Keratinocyte (primary cell): Measurements from ENCODE around the gene KCNQ1OT1. TPM values are rescaled to one million over a fixed set of nuclear protein-coding genes. Genes with fewer than 3 reads are reported as not detected.

Experiments
- DNase-seq: peaks from one replicate; pipeline ENCODE4 v3.0.0-alpha.2; 2011; ENCODE audit warnings: low read depth, missing footprints, low spot score
- FAIRE-seq: peaks from 2 replicates; lab custom pipeline; 2011; peaks lifted over from hg19 to GRCh38; lab: Jason Lieb, UNC
- H2AFZ ChIP-seq: 2 replicates; pipeline ENCODE4 v1.6.0; 2012; ENCODE audit warnings: low read length, control low read depth, inconsistent platforms; ENCODE audit not compliant: control insufficient read depth
- H3K27ac ChIP-seq: 2 replicates; pipeline ENCODE4 v1.5.1; 2011; ENCODE audit warnings: low read length; ENCODE audit not compliant: control insufficient read depth, insufficient read depth
- H3K27me3 ChIP-seq: 3 replicates; pipeline ENCODE4 v1.6.0; 2011; ENCODE audit warnings: low read length; ENCODE audit not compliant: control insufficient read depth, insufficient read depth; ENCODE audit errors: extremely low read depth
- H3K36me3 ChIP-seq, 2 experiments: 2 replicates in 1 of 2; 3 replicates in 1 of 2; pipeline ENCODE4 v1.5.1; 2011; ENCODE audit warnings: low read length in 2 of 2, mild to moderate bottlenecking in 1 of 2; ENCODE audit not compliant: control insufficient read depth in 2 of 2, insufficient read depth in 2 of 2; ENCODE audit errors: extremely low read depth in 1 of 2
- H3K4me1 ChIP-seq: 3 replicates; pipeline ENCODE4 v1.5.1; 2011; ENCODE audit warnings: low read length; ENCODE audit not compliant: control insufficient read depth, insufficient read depth; ENCODE audit errors: extremely low read depth
- H3K4me2 ChIP-seq: 3 replicates; pipeline ENCODE4 v1.6.0; 2011; ENCODE audit warnings: low read depth, low read length; ENCODE audit not compliant: control insufficient read depth, insufficient read depth; ENCODE audit errors: extremely low read depth
- H3K4me3 ChIP-seq, 3 experiments: fragments of 200-600 bp in 1 of 3; sonication (generic) in 1 of 3; 2 replicates in 2 of 3; 3 replicates in 1 of 3; pipeline ENCODE4 v1.5.1; 2011 to 2016; ENCODE audit warnings: low read length in 3 of 3, mild to moderate bottlenecking in 3 of 3, control low read depth in 2 of 3, inconsistent platforms in 1 of 3, low read depth in 1 of 3, mixed read lengths in 1 of 3, mixed run types in 1 of 3, moderate library complexity in 1 of 3; ENCODE audit not compliant: control insufficient read depth in 2 of 3, insufficient read depth in 2 of 3; ENCODE audit errors: extremely low read depth in 1 of 3
- H3K79me2 ChIP-seq: 2 replicates; pipeline ENCODE4 v1.6.0; 2012; ENCODE audit warnings: low read length; ENCODE audit not compliant: control insufficient read depth, insufficient read depth
- H3K9ac ChIP-seq: 3 replicates; pipeline ENCODE4 v1.6.0; 2011; ENCODE audit warnings: low read length; ENCODE audit not compliant: control insufficient read depth, insufficient read depth; ENCODE audit errors: extremely low read depth
- H3K9me1 ChIP-seq: 3 replicates; pipeline ENCODE4 v1.6.0; 2011; ENCODE audit warnings: low read length; ENCODE audit not compliant: control insufficient read depth, insufficient read depth; ENCODE audit errors: extremely low read depth
- H3K9me3 ChIP-seq: 2 replicates; pipeline ENCODE4 v1.5.1; 2012; ENCODE audit warnings: low read depth, low read length; ENCODE audit not compliant: control insufficient read depth
- H4K20me1 ChIP-seq: 3 replicates; pipeline ENCODE4 v1.6.0; 2011; ENCODE audit warnings: low read length; ENCODE audit not compliant: control insufficient read depth, insufficient read depth; ENCODE audit errors: extremely low read depth
- EZH2 ChIP-seq: IDR thresholded peaks from one replicate; pipeline ENCODE4 v1.6.1; 2012; ENCODE audit warnings: inconsistent platforms, mild to moderate bottlenecking, low read length, moderate library complexity
- dilution Hi-C: fragments of 300-500 bp; cut with MboI; formaldehyde crosslinking; loops from one replicate; pipeline ENCODE4 v1.7.0; 2020; ENCODE audit warnings: low sequenced_read_pairs; ENCODE audit not compliant: extremely low pct_ligation_motif_present
- polyA plus RNA-seq, 5 experiments: library from polyadenylated mRNA; depleted of rRNA in 3 of 5; stranded (reverse) in 3 of 5; stranded (forward) in 1 of 5; unstranded in 1 of 5; fragments of >200 nt; gene quantifications; 1 replicate in 1 of 5; 2 replicates in 3 of 5; 3 replicates in 1 of 5; pipeline versions ENCODE4 v1.2.1 to v1.2.3, GENCODE V29; 2011 to 2012; ENCODE audit warnings: missing spikeins in 2 of 5, low read depth in 1 of 5, low replicate concordance in 1 of 5
- TF ChIP-seq, protein P1 (sequence below), 3 experiments: IDR thresholded peaks in 1 of 3; conservative IDR thresholded peaks in 1 of 3; optimal IDR thresholded peaks in 1 of 3; 2 replicates in 2 of 3; 3 replicates in 1 of 3; pipeline versions ENCODE3 to v1.5.1; 2011; ENCODE audit warnings: low read length in 3 of 3, mild to moderate bottlenecking in 3 of 3, moderate library complexity in 2 of 3, control low read depth in 1 of 3, inconsistent platforms in 1 of 3; ENCODE audit not compliant: insufficient read depth in 2 of 3; ENCODE audit errors: extremely low read depth in 1 of 3

Gene KCNQ1OT1
- polyA plus RNA-seq, 1 donor (not counting 4 experiments of a cell fraction or from before 2014, with no cell fraction given), result 0.07 TPM

DNA sequence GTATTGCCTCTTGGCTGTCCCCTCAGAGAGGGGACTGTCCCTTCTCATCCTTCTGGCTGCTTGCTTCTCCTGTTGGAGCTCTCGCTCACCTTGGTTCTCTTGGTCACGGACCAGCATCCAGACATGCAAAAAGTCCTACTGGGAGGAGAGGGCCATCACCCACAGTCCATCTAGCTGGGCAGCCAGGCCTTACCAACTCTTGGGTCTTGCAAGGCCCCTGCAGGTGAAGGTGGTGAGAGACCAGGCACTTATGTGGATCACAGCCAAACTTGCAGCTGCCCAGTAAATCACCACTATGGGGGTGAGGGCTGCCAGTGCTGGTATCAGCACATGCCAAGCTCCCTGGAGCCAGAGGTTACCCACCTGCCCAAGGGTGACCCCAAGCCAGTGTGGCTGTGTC is 36.3 kb downstream of the KCNQ1OT1 start:
- no peak for DNase-seq
- peaks cover 4% of the 10 kb centered on the region for H3K9me3 ChIP-seq
- H3K36me3 ChIP-seq, result no peaks in the 10 kb centered on the region
- H3K27me3 ChIP-seq, result no peaks in the 10 kb centered on the region
- no peak overlapping the region for H3K27ac ChIP-seq
- H3K9me1 ChIP-seq, result no peaks in the 10 kb centered on the region
- no peak for FAIRE-seq
- no peaks in the 10 kb centered on the region for H4K20me1 ChIP-seq
- TF ChIP-seq, protein P1, sequence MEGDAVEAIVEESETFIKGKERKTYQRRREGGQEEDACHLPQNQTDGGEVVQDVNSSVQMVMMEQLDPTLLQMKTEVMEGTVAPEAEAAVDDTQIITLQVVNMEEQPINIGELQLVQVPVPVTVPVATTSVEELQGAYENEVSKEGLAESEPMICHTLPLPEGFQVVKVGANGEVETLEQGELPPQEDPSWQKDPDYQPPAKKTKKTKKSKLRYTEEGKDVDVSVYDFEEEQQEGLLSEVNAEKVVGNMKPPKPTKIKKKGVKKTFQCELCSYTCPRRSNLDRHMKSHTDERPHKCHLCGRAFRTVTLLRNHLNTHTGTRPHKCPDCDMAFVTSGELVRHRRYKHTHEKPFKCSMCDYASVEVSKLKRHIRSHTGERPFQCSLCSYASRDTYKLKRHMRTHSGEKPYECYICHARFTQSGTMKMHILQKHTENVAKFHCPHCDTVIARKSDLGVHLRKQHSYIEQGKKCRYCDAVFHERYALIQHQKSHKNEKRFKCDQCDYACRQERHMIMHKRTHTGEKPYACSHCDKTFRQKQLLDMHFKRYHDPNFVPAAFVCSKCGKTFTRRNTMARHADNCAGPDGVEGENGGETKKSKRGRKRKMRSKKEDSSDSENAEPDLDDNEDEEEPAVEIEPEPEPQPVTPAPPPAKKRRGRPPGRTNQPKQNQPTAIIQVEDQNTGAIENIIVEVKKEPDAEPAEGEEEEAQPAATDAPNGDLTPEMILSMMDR (optimal IDR thresholded peaks at IDR 0.05 in 1 of 3, IDR thresholded peaks at IDR 0.05 in 1 of 3, conservative IDR thresholded peaks at IDR 0.05 in 1 of 3; ENCODE audit: extremely low read depth in 1 of 3, insufficient read depth in 2 of 3, low read length in 3 of 3), result no peak
- TF ChIP-seq EZH2, result no peak
- H3K9ac ChIP-seq, result no peak overlapping the region
- dilution Hi-C loops, result no loop called here
- H3K4me3 ChIP-seq, result no peak overlapping the region
- no peaks in the 10 kb centered on the region for H3K4me1 ChIP-seq
- no peak overlapping the region for H2AFZ ChIP-seq
- H3K79me2 ChIP-seq, result no peaks in the 10 kb centered on the region
- no peak overlapping the region for H3K4me2 ChIP-seq

DNA sequence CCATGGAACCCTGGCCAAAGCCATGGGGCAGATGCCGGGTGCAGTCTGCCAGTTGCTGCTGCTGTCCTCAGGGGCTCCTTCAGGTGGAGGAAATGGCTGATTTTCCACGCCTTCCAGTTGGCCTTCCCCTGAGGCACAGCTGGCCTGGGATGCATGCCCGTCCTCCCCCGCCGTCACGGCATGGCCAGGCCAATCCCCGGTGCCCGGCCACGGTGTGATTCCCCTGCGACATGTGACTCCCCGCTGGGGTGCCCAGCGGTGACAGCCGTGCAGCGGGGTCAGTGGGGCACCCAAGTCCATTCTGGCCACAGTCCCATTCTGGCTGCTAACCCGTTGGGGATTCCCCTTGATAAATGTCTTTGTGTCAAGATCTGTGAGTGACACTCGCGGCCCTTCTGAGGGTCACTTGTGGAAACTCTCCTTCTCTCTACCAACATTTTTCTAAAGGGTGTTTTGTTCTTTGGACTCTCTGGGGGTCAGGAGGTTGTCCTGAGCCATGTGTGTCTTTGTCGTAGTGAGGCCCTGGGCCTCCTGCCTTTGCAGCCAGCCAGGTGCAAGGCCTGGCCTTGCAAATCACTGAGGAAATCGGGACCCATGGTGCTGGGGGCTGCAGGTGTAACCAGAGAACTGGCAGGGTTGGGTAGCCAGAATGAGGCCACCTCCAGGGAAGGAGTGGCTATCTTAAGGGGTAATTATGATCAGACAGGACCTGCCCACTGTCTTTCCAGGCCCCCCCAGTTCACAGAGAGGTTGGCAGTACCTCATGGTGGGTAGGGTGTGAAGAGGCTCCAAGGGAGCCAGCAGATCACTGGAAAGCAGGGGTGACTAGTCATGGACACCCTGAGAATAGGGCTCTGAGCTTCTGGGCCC is 37.1 kb downstream of the KCNQ1OT1 start:
- H3K79me2 ChIP-seq, result no peaks in the 10 kb centered on the region
- no peak for TF ChIP-seq EZH2
- TF ChIP-seq, protein P1 (optimal IDR thresholded peaks at IDR 0.05 in 1 of 3, IDR thresholded peaks at IDR 0.05 in 1 of 3, conservative IDR thresholded peaks at IDR 0.05 in 1 of 3; ENCODE audit: extremely low read depth in 1 of 3, insufficient read depth in 2 of 3, low read length in 3 of 3), result no peak
- no peak overlapping the region for H2AFZ ChIP-seq
- peaks cover 4% of the 10 kb centered on the region for H3K9me3 ChIP-seq
- no peak overlapping the region for H3K4me2 ChIP-seq
- no peak overlapping the region for H3K4me3 ChIP-seq
- no peaks in the 10 kb centered on the region for H4K20me1 ChIP-seq
- DNase-seq, result no peak
- H3K9ac ChIP-seq, result no peak overlapping the region
- H3K27ac ChIP-seq, result no peak overlapping the region
- no peak for FAIRE-seq
- H3K4me1 ChIP-seq, result no peaks in the 10 kb centered on the region
- H3K27me3 ChIP-seq, result no peaks in the 10 kb centered on the region
- dilution Hi-C loops, result no loop called here
- no peaks in the 10 kb centered on the region for H3K36me3 ChIP-seq
- no peaks in the 10 kb centered on the region for H3K9me1 ChIP-seq
